VCaP (cell line): ENCODE data around the gene RNU6-1.
A peak's percentile ranks its signal among the peaks of the same experiment; 100 is the strongest.

Experiments
- H3K27ac ChIP-seq: fragments of 450-650 bp; 2 replicates; pipeline ENCODE4 v1.5.1; 2017
- TF ChIP-seq, protein P1 (sequence below): fragments of 450-650 bp; conservative IDR thresholded peaks from 2 replicates; pipeline ENCODE4 v1.5.1; 2017; ENCODE audit warnings: mild to moderate bottlenecking, moderate library complexity

The RNU6-1 gene

DNA sequence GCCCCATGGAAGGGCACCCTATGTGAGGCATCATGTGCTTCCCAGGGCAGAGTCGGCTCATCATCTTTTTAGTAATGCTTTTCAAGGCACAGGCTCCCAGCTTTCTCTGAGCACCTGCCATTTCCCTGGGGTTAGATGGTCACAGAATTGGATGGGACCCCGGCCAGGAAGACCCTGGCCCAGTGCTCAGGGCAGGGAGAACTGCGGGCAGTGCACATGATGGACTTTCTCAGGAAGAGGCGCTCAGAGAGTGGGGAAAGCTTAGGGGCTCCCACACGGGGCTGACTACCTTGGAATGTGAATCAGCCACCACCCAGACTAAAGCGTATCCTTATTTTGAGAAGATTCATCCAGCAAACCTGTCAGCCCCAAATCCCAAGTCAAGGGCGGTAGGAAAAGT lies 31.0 kb downstream of the RNU6-1 start:
- H3K27ac ChIP-seq = no peak overlapping the region
- TF ChIP-seq, protein P1, sequence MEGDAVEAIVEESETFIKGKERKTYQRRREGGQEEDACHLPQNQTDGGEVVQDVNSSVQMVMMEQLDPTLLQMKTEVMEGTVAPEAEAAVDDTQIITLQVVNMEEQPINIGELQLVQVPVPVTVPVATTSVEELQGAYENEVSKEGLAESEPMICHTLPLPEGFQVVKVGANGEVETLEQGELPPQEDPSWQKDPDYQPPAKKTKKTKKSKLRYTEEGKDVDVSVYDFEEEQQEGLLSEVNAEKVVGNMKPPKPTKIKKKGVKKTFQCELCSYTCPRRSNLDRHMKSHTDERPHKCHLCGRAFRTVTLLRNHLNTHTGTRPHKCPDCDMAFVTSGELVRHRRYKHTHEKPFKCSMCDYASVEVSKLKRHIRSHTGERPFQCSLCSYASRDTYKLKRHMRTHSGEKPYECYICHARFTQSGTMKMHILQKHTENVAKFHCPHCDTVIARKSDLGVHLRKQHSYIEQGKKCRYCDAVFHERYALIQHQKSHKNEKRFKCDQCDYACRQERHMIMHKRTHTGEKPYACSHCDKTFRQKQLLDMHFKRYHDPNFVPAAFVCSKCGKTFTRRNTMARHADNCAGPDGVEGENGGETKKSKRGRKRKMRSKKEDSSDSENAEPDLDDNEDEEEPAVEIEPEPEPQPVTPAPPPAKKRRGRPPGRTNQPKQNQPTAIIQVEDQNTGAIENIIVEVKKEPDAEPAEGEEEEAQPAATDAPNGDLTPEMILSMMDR = no peak

DNA sequence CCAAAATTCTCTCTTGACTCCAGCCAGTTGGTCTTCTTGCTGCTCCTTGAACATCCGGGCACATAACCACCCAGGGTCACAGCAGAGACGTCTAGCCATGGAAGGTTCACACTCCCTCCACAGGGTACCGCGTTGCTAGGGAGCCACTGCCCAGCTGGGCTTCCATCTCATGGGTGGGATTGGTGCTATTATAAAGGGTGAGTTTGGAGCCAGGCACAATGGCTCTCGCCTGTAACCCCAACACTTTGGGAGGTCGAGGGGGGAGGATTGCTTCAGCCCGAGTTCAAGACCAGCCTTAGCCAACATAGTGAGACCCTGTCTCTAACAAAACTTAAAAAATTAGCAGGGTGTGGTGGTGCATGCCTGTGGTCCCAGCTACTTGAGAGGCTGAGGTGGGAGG lies 32.0 kb downstream of the RNU6-1 start:
- H3K27ac ChIP-seq = no peak overlapping the region
- TF ChIP-seq, protein P1 = no peak

DNA sequence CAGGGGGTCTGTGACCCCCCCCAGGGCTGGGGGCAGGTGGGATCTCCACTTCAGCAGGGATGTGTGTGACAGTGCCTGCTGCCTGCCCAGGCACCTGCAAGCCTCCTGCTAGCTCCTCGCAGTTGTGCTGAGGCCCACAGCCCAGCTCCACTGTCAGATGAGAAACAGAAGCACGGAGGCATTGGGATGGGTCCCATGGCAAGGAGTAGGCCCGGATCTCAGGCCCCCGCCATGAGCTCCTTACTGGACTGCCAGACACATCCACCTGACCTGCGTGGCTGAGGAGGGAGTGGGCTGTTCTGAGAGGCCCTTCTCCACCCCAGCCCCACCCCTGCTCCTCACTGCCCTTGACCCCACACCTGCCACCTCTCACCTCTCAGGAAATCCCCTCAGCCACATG lies 32.7 kb downstream of the RNU6-1 start:
- TF ChIP-seq, protein P1 = no peak
- peak overlapping the region; percentile 79 for H3K27ac ChIP-seq

DNA sequence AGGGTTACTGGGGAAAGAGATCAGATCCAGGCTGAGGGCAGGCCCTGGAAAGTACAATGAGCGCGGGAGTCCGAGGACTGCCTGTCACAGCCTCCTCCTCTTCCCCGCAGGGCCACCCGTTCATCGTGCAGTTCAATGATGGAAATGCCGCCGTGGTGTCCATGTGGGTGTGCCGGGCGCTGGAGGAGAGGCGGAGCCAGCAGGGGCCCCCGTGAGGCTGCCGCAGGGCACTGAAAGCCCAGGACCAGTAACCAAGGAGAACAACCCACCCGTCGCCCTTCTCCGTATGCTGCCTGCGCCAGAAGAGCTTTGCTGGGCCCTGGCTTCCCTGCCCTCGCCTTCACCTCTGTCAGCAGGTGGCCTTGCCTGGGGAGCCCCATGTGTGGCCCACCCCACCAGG lies 33.3 kb downstream of the RNU6-1 start:
- TF ChIP-seq, protein P1 = no peak
- H3K27ac ChIP-seq = peak overlapping the region; percentile 79

DNA sequence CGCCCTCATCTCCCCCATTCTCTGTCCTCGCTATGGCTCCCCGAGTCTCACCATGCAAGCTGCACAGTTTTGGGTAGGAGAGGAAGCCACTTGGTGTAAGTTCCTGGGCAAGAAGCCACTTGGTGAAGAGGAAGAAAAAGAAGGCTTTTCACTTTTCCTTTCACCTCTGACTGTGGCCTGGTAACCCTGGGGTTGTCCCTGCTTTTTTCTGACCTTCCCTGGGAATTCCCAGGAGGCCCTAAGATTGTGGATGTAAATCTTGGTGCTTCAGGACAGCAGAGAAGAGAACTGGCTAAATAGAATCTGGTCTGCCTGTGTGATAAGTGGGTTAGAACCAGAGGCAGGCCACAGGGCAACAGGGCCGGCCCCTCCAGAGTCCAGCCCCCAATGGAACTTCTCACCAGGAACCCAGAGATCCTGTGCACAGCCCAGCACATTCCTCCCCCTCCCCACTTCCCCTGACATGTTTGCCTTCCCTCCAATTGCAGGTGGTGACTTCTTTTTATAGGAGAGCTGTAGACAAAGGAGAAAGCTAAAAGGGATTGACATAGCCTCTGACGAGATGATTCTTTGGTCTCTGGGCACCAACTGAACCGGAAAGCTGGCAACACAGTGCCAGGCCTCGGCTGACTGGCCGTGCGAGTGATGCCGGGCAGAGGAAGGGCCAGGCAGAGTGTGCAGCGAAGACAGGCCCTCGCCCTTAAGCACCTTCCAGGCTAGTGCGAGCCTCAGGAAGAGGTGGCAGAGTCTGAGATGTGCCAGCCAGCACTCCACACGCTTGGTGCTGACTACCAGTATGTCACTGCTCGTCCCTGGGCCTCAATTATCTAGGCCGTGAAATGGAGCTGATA lies 34.0 kb downstream of the RNU6-1 start:
- TF ChIP-seq, protein P1 = no peak

DNA sequence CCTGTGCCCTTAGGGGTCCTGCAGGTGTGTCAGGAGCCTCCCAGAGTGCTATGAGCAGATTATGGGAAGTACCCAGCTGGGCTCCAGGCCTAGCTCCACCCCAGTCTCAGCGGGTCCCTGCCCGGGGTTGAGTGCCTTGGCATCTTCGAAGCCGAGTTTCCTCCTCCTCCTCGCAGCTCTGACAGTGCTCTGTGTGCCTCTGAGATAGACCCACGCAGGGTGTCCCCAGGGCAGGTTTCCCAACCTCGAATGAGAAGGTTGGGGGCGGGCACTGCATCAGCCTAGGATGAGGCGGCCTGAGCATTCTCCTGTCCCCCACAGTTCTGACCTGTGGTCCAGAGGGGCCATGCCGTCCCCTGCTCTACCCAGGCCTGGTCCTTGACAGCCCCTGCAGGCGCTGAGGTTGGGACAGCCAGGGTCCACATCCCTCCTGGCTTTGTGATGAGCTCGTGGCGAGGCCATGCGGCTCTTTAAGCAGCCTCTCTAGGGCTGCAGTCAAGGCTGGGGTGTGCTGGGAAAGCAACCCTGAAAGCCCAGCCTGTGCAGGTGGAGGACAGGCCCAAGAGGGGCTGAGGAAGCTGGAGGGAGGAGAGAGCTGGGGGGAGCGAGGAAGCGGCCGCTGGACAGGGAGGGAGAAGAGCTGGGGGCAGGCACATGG lies 34.7 kb downstream of the RNU6-1 start:
- TF ChIP-seq, protein P1 = no peak
- H3K27ac ChIP-seq = peak overlapping the region; percentile 79

More for the DNA sequence above, 34.0 kb downstream of the RNU6-1 start:
- H3K27ac ChIP-seq = peak overlapping the region; percentile 79

DNA sequence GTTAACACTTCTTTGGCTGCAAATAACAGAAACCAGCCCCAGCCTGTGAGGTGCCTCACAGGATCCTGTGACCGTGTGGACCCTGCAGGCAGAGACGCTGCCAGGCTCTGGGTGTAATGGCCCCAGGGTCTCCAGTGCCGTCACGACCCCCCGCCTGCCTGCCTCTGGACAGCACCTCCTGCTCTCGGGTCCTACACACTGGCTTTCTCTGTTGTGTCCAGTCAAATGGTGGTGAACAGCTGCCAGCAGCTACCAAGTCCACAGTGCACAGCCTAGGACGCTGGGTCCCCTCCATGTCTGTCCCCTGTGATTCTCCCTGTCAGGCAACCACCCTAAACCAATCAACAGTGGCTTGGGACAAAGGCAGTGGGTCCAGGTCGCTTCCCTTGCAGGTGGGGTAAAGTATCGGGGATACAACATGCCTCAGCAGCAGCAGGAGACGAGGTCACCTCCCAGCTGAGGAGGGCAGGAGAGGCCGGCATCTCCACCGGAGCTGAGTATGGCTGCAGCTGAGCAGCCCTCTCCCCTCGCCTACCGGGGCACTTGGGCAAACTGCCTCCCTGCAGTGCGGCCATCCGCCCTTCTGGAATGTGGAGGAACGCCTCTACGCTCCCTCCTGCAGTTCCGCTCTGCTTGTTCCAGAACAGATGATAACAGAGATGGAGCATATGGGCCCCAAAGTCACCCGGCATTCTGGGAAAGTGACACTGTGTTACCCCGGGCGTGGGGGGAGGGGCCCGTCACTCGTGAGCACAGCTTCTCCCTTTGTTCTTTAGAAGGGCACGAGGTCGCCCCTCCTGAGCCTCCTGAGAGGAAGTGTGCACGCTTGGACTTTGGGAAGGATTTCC lies 35.6 kb downstream of the RNU6-1 start:
- H3K27ac ChIP-seq = peak overlapping the region; percentile 79
- TF ChIP-seq, protein P1 = no peak
